Skeletal muscle tissue (tissue), 4 donors: ENCODE measurements around the gene TIAM2. TPM values are rescaled to one million over a fixed set of nuclear protein-coding genes. Genes with fewer than 3 reads are reported as not detected.
A peak's percentile ranks its signal among the peaks of the same experiment; 100 is the strongest.
"Not testable (repeated sequence)": the region's sequence is repeated elsewhere in the genome, so short reads cannot be mapped to it uniquely, and the experiment has no call there.

ENCODE experiments used
- H3K27ac ChIP-seq: one replicate; pipeline ENCODE4 v1.7.0; 2013; ENCODE audit warnings: mild to moderate bottlenecking, low read depth, low read length, inconsistent platforms
- H3K27me3 ChIP-seq, 3 donors: one replicate each; pipeline ENCODE4 v1.7.0; 2013; ENCODE audit warnings: low read length in 3 of 3; ENCODE audit not compliant: control insufficient read depth in 3 of 3, insufficient read depth in 3 of 3
- H3K36me3 ChIP-seq, 3 donors: one replicate each; pipeline ENCODE4 v1.7.0; 2013; ENCODE audit warnings: low read length in 3 of 3; ENCODE audit not compliant: control insufficient read depth in 3 of 3, insufficient read depth in 3 of 3
- H3K4me1 ChIP-seq, 3 donors: one replicate each; pipeline ENCODE4 v1.7.0; 2013; ENCODE audit warnings: low read length in 3 of 3, mild to moderate bottlenecking in 3 of 3; ENCODE audit not compliant: control insufficient read depth in 3 of 3, insufficient read depth in 3 of 3
- H3K4me3 ChIP-seq, 3 donors: one replicate each; pipeline ENCODE4 v1.7.0; 2013; ENCODE audit warnings: low read length in 3 of 3
- H3K9ac ChIP-seq, 3 donors: one replicate each; pipeline ENCODE4 v1.7.0; 2013; ENCODE audit warnings: low read length in 3 of 3, mild to moderate bottlenecking in 3 of 3, moderate library complexity in 2 of 3, low read depth in 1 of 3
- H3K9me3 ChIP-seq, 3 donors: one replicate each; pipeline ENCODE4 v1.7.0; 2013; ENCODE audit warnings: low read length in 3 of 3; ENCODE audit not compliant: control insufficient read depth in 3 of 3
- total RNA-seq: library from RNA; depleted of rRNA; stranded (reverse); fragments of >200 nt; gene quantifications from one replicate; pipeline ENCODE4 v1.2.3, GENCODE V29; 2014
- donor health status: Osteomylitis.

Gene TIAM2
- total RNA-seq, 1 donor from 2014 or later, result 22.4 TPM

GRCh38 chr6:155265843-155266535 is 270.9 kb downstream of the TIAM2 start:
- peaks cover 0 to 3% (median 0%) of the 10 kb centered on the region in 3 donors for H3K36me3 ChIP-seq
- no peaks in the 10 kb centered on the region for H3K4me1 ChIP-seq
- no peaks in the 10 kb centered on the region for H3K27me3 ChIP-seq
- no peaks in the 10 kb centered on the region for H3K9me3 ChIP-seq
- H3K27ac ChIP-seq, result no peak overlapping the region
- H3K9ac ChIP-seq, result no peak overlapping the region
- no peak overlapping the region for H3K4me3 ChIP-seq

- H3K4me3 ChIP-seq, result no peak overlapping the region
- no peak overlapping the region for H3K27ac ChIP-seq
- peaks cover 0 to 3% (median 0%) of the 10 kb centered on the region in 3 donors for H3K36me3 ChIP-seq
- peaks cover 0 to 2% (median 1%) of the 10 kb centered on the region in 3 donors for H3K4me1 ChIP-seq
- no peak overlapping the region for H3K9ac ChIP-seq
- H3K9me3 ChIP-seq, result no peaks in the 10 kb centered on the region
- no peaks in the 10 kb centered on the region for H3K27me3 ChIP-seq
Measured at GRCh38 chr6:155267411-155267810, 272.3 kb downstream of the TIAM2 start.

- not testable (repeated sequence) for H3K27me3 ChIP-seq, H3K9ac ChIP-seq, H3K36me3 ChIP-seq, H3K4me3 ChIP-seq, H3K27ac ChIP-seq, H3K9me3 ChIP-seq
- peaks cover 4 to 11% (median 10%) of the 10 kb centered on the region in 3 donors for H3K4me1 ChIP-seq
Measured at GRCh38 chr6:155268088-155268867, 273.2 kb downstream of the TIAM2 start.

GRCh38 chr6:155269765-155270164 is 274.6 kb downstream of the TIAM2 start:
- Histone ChIP-seq H3K4me1 (peaks cover 8 to 22% (median 13%) of the 10 kb centered on the region in 3 donors), H3K9ac (no peak overlapping the region), H3K9me3 (no peaks in the 10 kb centered on the region), H3K27ac (no peak overlapping the region), H3K36me3 (no peaks in the 10 kb centered on the region), H3K27me3 (no peaks in the 10 kb centered on the region), H3K4me3 (no peak overlapping the region)

DNA sequence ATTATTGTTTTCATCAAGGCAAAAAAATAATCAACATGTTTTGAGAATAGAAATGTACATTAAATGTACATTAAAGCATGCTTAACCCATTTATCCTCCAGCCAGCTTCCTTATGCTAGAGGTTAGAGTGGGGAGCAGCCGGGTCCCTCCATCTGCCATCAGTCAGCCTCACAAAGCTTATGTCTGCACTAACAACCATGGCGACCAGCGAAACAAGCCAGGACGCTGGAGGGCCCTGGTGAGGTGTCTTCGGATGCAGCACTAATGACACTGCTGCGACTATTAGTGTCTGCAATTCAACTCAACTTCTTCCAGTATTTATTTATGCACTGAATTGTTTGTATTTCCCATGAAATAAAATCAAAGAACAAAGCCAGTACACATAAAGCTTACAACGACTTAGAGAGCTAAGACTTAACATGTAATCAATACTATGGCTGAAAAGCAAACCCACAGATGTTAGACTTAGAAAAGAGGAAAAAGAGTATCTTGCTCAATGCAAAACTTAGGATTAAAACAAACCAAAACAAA is 275.5 kb downstream of the TIAM2 start:
- H3K27ac ChIP-seq, result no peak overlapping the region
- H3K9me3 ChIP-seq, result no peaks in the 10 kb centered on the region
- no peak overlapping the region for H3K4me3 ChIP-seq
- no peaks in the 10 kb centered on the region for H3K36me3 ChIP-seq
- H3K27me3 ChIP-seq, result no peaks in the 10 kb centered on the region
- H3K9ac ChIP-seq, result no peak overlapping the region
- H3K4me1 ChIP-seq, result peaks cover 8 to 25% (median 16%) of the 10 kb centered on the region in 3 donors

DNA sequence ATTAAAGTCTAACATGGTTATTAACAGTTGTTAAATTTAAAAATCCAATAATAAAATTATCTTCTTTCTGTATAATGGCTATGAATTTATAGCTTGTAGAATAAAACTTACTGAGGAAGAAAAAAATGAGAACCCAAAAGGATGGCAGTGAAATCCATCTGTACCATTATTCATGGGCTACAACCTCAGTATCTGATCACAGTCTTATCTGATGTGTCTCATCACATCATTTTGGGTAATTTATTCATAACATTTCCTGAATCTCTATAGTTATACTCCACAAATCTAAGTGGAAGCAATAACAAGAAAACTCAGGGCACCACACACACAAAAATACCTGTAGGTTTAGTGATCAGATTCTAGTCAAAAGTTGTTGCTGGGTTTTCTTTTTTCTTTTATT is 276.0 kb downstream of the TIAM2 start:
- Histone ChIP-seq H3K9ac (no peak overlapping the region), H3K27ac (no peak overlapping the region)

GRCh38 chr6:155272353-155273232 is 277.5 kb downstream of the TIAM2 start:
- Histone ChIP-seq H3K36me3 (peaks cover 0 to 2% (median 0%) of the 10 kb centered on the region in 3 donors), H3K9ac (no peak overlapping the region), H3K27ac (peak overlapping the region; percentile 42), H3K27me3 (no peaks in the 10 kb centered on the region), H3K4me1 (peaks cover 11 to 29% (median 21%) of the 10 kb centered on the region in 3 donors), H3K9me3 (no peaks in the 10 kb centered on the region), H3K4me3 (no peak overlapping the region)

More for the DNA sequence above, 276.0 kb downstream of the TIAM2 start:
- H3K9me3 ChIP-seq, result no peaks in the 10 kb centered on the region
- peaks cover 0 to 2% (median 0%) of the 10 kb centered on the region in 3 donors for H3K36me3 ChIP-seq
- no peaks in the 10 kb centered on the region for H3K27me3 ChIP-seq
- H3K4me1 ChIP-seq, result peaks cover 11 to 29% (median 21%) of the 10 kb centered on the region in 3 donors
- H3K4me3 ChIP-seq, result no peak overlapping the region

DNA sequence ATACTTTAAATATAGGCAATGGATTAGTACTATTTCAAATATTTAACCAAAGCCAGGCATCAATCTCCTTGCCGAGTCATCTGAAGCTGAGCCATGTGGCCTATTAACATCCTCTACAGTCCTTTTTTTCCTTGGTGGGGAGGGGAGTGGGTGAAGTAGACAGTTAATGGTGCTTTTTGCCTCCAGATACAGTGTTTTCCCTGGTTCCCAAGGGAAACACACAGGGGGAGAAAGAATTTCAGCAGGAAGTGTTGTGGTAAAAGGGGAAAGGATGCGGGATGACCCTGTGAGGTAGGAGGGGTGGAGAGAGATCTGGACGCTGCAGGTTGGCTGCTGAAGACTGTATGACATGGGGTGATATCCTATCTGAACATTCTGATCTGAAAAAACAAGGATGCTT is 278.3 kb downstream of the TIAM2 start:
- Histone ChIP-seq H3K27ac (peak overlapping the region; percentile 42), H3K27me3 (no peaks in the 10 kb centered on the region), H3K4me1 (peaks cover 13 to 34% (median 26%) of the 10 kb centered on the region in 3 donors), H3K9ac (no peak overlapping the region), H3K9me3 (no peaks in the 10 kb centered on the region), H3K4me3 (no peak overlapping the region), H3K36me3 (peaks cover 0 to 2% (median 0%) of the 10 kb centered on the region in 3 donors)

- Histone ChIP-seq H3K9me3 (no peaks in the 10 kb centered on the region), H3K4me1 (peaks cover 15 to 38% (median 28%) of the 10 kb centered on the region in 3 donors), H3K27ac (peak overlapping the region; percentile 3), H3K27me3 (no peaks in the 10 kb centered on the region), H3K9ac (no peak overlapping the region), H3K36me3 (peaks cover 0 to 2% (median 0%) of the 10 kb centered on the region in 3 donors), H3K4me3 (no peak overlapping the region)
Measured at GRCh38 chr6:155274106-155274505, 279.0 kb downstream of the TIAM2 start.
